T-helper 1 cell treated with Interleukin-12 subunit alpha and Interleukin-12 subunit beta and Interleukin-4 antibody, amounts not matched to agents 30 ng/mL and 1 ng/mL, for 36 hours (primary cell): Measurements from ENCODE around the gene DNMT3B. TPM values are rescaled to one million over a fixed set of nuclear protein-coding genes. Genes with fewer than 3 reads are reported as not detected.

Experiments
- intact Hi-C: fragments of 100-400 bp; cut with micrococcal nuclease; formaldehyde crosslinking; loops from one replicate; pipeline ENCODE4 v1.15.1; 2024
- total RNA-seq: library from RNA; stranded (reverse); gene quantifications from 2 replicates; pipeline ENCODE4 v1.2.3, GENCODE V29; 2022

The DNMT3B gene
- total RNA-seq, 1 donor from 2014 or later = 2.0 TPM

GRCh38 chr20:32848846-32849245 is 86.7 kb downstream of the DNMT3B start:
- intact Hi-C loops = no loop called here

GRCh38 chr20:32849577-32849976 is 87.4 kb downstream of the DNMT3B start:
- intact Hi-C loops = no loop called here

- intact Hi-C loops = no loop called here
Measured at GRCh38 chr20:32855387-32855786, 93.2 kb downstream of the DNMT3B start.

GRCh38 chr20:32858189-32858588 is 96.0 kb downstream of the DNMT3B start:
- intact Hi-C loops = no loop called here

Other genes with a start within 250 kb of the DNMT3B start
- gene NOL4L, start 177.1 kb upstream of the DNMT3B start, total RNA-seq = 26.0 and 27.9 TPM in 2 replicates
- 0.17 TPM in 1 of 2 replicates, not detected in the other for gene C20orf203, start 88.4 kb upstream of the DNMT3B start, total RNA-seq
- 66.2 and 67.9 TPM in 2 replicates for gene COMMD7, start 18.9 kb upstream of the DNMT3B start, total RNA-seq
- 133 and 136 TPM in 2 replicates for gene MAPRE1, start 57.6 kb downstream of the DNMT3B start, total RNA-seq
- 0.73 and 0.96 TPM in 2 replicates for gene EFCAB8, start 96.5 kb downstream of the DNMT3B start, total RNA-seq
- not detected in 2 replicates for gene SUN5, start 242.0 kb downstream of the DNMT3B start, total RNA-seq
- gene BPIFB2, start 245.3 kb downstream of the DNMT3B start, total RNA-seq = not detected in 2 replicates